NCI-H345 treated with DMSO at 0.1 percent for 48 hours (cell line): Measurements from ENCODE around the gene BNC2.
"Not testable (repeated sequence)": the region's sequence is repeated elsewhere in the genome, so short reads cannot be mapped to it uniquely, and the experiment has no call there.

Source experiments
- DNase-seq: peaks from one replicate; lab custom pipeline; 2025; ENCODE audit not compliant: unreplicated experiment; lab: John Stamatoyannopoulos, UW

The BNC2 gene

DNA sequence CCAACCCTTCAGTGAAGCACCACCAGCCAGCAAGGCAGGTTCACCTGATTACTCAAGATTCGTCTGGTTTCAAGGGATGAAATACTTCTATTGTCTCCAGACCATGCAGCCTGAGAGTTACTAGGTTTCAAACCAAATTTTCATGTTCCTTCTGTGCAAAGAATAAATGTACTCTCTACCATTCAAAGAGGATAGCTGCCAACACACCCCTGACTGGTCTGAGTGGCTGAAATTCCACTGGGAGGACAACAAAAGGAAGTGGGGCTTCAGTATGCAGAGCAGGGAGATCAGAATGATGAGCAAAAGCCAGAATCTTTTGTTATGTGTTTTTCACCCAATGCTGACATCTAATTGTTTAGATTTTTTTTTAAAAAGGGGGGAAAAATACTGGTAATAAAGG is 356.3 kb downstream of the BNC2 start:
- DNase-seq, result no peak

DNA sequence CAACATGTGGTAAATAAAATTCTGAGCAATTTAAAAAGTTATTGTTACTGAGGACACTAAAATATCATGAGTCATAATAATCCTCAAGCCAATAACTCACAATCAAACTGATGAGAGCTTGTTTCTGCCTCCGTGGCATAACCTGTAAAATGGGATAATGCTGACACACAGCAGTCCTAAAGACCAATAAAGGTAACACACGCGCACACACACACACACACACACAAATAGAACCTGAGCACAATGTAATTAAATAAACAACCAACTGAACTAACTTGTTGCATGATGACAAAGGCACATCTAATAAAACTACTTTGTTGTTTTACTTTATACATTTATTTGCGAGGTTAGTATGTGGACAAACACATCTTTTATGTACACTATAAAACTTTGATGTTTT is 358.2 kb downstream of the BNC2 start:
- no peak for DNase-seq

DNA sequence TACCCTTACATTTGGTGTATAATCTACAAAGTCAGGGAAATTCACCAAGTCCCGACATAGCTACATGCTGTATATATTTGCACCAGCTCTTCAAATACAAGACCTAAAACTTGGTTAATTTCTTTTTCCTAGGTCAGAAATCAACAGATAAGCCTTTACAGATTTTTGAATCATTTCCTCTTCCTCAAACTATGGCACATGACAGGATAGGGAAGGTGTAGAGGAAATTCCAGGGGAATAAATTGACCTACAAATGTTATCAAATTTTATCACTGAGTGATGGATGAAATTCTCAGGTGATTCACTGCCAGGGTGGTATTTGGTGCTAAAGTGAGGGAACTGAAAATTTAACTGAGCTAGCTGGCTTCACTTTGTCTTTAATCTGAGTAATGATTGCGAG is 360.0 kb downstream of the BNC2 start:
- DNase-seq, result no peak

DNA sequence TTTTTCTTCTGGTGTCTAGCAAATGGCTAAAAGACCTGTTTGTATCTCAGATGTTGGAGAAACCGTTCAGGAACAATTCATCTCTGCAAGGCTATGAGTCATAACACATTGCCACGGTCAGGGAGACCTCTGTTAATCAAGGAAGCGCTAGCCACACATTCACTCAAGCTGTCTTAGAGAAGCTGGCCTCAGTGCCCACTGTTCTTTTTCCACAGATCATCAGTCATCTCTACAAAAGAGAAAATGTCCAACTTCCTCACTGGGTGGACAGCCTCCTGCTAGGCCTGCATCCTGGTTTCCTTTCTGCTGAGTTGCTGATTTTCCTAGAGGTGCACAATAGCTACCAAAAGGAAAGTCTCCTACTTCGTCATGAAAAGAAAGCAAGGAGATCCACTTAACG is 360.5 kb downstream of the BNC2 start:
- DNase-seq, result no peak

DNA sequence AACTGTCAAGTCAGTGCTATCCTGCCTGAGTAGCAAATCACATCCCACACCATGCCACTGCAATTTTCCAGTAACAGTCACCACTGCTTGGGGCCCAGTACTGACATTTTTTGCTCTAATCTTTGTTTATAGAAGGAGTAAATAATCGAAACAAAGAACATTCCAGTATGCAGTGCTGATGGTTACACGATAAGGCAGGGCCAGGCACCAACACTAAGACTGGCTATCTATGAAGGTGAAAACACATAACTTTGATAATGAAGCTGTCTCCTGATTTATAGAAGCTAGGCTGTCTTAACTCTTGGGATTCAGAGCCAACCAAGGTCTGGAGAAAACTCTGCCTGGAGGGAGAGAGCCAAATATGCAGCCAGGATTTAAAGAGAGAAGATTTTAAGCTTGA is 365.3 kb downstream of the BNC2 start:
- DNase-seq, result no peak

DNA sequence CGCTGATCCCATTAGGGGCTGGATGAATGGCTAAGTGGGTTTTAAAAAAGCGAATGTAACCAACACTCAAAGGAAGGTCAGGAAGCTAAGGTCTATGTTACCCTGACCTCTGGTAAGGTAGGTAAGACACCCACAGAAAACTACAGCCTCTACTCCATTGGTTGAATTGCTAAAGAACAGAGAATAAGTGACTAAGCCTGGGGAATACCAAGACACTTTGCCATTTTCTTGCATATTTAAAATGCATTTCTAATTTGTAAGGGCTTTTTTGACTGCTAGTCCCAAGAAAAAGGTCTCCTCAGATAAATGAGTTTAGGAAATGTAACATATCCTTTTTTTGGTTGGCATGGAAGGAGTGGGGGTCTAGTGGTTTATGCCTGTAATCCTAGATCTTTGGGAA is 368.7 kb downstream of the BNC2 start:
- DNase-seq, result no peak

DNA sequence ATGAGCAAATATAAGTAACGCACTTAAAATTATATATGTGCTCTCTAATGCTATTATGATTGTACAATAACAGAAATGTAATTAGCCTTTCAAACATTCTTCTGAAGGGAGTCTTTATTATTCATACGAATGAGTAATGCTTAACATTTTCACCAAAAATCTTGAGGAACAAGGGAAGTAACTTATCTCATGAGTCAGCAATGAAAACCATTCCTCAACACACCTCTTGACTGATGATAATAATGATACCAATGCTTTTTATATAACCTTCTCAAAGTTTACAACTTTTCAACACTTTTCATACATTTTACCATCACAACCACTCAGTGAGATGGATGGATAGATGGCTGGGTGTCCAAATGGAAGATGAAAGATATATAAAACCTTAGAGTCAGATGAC is 369.3 kb downstream of the BNC2 start:
- no peak for DNase-seq

DNA sequence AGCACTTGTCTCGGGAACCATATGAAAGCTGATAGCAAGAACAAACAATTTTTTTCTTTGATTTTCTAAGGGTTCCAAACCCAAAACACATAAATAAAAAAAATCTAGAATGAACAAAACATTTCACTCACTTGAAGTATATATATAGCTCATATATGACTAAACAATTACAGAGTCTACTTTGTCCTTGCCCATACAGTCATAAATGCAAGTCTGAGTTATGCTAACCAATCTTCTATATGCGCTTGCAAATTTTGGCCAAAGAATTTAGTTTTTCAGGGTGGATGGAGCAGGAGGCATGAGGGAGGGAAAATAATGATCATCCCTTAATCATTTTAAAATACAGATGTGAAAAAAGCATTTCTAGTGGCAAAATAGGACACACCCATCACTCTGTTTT is 370.1 kb downstream of the BNC2 start:
- DNase-seq, result no peak

DNA sequence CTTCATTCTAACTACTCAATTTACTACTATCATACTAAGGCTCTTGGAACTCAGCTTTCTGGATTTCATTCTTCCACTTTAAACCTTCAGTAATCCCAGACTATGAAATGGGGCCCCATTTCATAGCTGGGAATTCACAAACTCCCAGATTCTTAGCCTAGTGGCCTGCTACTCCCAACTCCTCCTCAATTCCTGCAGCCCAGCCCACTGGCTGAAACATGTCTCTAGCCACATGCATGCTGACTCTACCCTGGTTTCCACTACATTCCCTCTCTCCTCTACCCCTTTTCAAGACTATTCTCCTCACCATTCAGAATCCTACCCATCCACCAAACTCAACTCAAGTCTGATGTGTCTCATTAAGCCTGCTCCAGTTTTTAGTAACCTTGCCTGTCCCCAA is 370.6 kb downstream of the BNC2 start:
- DNase-seq, result no peak

DNA sequence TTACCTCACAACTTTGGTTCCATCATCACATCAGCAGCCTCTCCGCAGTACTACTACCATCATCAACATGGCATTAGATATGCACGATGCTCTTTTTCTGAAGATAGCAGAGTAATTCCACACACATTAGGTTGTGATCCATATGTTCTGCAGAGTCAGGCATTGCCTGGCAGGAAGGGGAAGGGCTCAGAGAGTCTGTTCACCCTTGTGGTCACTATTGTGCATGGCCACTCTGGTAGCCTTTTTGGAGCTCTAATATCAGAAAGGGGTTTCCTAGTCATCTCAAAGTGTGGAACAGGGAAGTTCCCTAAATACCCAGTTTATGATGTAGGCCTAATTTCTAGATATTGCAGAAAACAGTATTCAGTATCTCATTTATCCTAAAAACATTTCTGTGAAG is 373.6 kb downstream of the BNC2 start:
- no peak for DNase-seq

DNA sequence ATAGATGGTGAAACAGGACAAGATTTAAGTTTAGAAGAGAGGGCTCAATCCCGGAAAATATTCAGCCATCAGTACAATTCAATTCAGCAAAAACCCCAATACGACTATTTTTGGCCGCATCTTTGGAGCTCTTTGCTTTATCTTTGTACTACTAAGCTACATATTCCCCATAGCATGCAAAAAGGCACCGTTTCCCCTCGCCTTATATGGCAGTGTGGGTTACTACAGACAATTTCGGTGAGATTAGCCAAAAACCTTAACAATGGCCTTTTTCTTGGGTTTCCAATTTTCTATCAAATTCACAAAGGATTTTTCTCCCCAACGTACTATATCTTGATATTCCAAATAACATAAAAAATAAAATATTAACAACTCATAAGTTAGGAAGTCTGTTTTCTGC is 382.6 kb downstream of the BNC2 start:
- DNase-seq, result no peak

DNA sequence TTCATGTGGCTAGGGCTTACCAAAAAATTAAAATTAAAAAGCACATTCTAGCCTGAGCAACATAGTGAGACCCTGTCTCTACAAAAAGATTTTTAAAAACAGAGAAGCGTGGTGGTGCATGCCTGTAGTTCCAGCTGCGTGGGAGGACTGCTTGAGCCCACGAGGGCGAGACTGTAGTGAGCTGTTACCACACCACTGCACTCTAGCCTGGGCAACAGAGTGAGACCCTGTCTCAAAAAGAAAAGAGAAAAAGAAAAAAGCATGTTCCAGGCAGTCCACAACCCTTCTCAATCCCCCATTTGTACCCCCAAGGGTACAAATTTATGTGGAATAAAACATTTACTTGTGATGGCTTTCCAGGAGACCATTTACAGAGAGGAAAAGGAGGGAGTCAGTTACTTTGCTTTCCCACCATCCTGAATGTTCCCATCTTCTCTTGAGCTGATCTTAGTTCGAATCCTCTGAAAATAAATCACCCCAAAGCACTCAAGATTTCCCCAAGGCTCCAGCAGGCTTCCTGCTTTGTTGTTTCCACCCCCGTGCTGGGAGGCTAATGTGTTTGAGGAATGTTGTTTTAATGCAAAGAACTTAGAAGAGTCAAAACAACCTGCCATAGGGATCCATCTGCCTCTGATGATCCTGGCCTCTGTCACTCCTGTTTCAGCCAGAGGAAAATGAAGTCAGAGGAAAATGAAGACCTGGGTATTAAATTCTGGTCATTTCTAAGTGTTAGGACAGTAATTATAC is 384.7 kb downstream of the BNC2 start:
- no peak for DNase-seq

DNA sequence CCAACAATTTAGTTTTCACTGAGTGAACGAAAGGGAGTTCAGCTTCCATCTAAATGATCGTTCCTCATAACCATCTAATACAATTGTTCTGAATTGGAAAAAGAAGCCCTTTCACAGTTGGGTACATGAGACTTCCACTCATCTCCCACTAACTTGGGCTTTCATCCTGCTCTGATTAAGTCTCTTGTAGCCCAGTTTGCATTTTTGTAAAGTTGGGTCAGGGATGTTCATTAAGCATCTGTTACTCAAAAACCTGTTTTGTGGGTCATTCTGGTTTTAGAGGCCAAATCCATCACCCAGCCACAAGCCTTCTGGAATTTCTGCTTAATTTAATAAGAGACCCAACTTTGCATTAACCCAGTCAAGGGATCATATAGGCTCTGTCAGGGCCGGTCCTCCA is 385.3 kb downstream of the BNC2 start:
- no peak for DNase-seq

DNA sequence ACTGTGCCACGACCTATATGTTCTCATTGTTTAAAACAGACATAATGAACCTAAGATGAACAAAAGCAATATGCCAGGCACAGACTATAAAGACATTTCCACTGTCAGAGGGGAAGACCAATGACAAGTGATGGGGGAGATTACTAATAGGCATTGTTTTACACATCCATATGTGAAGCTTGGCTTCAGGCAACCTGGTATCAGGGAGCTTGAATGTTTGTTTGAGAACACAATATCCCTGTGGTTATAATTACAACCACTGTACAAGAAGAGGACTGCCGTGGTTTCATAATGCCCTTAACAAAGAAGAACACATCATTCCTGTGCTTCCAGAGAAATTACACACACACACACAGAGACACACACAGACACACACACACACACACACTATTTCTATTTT is 385.7 kb downstream of the BNC2 start:
- no peak for DNase-seq

DNA sequence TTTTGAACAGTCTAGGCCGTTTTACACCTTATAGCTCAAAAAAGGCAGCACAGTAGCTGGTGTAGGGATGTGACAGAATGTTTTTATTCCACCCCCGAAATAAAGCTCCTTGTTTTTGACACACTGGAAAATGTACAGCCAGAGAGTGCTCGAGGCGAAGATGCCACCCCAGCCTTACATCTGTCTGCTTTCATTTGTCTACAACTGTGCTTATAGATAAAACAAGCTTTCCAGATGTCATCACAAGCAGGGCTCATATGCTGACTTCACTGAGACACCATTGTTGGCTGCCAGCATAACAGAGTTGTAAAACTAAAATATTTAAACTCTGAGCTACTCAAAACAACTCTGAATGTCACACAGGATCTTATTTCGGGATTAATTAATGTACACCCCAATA is 386.3 kb downstream of the BNC2 start:
- DNase-seq, result no peak

DNA sequence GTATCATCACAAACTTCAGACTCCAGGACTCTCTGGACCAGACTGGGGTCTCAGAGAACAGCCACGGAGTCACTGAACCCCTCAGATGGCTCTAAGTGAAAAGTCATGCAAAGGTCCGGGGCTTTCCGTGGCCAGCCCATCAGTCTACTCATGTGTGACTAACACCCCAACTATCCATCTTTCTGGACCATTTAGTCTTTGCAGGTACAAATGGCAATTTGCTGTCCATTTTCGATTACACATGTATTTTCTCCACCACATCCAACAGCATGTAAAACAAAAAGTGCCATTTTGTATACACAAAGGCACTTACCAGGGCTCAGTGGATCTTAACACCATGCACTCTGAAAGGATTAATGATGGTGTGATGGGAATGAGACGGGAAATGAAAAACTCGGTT is 387.7 kb downstream of the BNC2 start:
- no peak for DNase-seq

DNA sequence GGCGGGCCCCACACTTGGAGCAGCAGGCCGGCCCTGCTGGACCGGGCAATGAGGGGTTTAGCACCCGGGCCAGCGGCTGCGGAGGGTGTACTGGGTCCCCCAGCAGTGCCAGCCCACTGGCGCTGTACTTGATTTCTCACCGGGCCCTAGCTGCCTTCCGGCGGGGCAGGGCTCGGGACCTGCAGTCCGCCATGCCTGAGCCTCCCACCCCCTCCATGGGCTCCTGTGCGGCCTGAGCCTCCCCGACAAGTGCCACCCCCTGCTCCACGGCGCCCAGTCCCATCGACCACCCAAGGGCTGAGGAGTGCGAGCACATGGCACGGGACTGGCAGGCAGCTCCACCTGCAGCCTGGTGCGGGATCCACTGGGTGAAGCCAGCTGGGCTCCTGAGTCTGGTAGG is 389.9 kb downstream of the BNC2 start:
- DNase-seq, result not testable (repeated sequence)

DNA sequence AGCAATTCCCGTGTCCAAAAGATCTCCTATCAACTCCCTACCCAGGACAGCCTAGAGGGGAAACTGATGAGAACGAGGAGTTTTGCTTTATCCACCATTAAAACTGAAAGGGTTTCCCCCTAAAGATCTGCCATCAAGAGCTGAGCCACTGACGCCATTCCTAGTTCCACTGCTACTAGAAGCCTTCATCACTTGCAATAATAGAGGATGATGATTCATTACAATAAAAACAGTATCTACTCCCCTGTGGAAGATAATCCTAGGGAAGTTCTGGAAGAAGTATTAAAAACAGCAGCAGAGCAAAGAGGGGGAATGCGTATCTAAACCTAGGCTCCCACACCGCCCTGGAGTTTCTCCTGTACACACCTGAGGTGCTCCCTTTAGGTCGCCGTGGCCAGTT is 394.5 kb downstream of the BNC2 start:
- DNase-seq, result no peak

DNA sequence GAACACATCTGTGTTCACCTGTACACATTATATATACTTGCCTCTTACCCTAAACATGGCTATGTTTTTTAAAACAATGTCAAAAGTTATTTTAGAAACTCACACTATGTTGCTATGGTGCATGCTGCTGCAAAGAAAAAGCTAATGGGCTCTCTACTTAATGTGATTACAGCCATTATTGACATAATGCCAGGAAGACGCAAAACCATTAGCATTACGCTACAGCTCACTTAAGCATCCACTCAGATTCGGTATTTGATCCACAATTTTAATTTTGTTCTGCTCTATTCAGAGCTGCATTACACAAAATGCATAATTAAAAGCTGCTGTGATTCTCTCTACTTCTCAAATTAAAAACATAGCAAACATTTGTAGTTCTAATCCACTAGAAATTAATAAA is 395.2 kb downstream of the BNC2 start:
- no peak for DNase-seq

DNA sequence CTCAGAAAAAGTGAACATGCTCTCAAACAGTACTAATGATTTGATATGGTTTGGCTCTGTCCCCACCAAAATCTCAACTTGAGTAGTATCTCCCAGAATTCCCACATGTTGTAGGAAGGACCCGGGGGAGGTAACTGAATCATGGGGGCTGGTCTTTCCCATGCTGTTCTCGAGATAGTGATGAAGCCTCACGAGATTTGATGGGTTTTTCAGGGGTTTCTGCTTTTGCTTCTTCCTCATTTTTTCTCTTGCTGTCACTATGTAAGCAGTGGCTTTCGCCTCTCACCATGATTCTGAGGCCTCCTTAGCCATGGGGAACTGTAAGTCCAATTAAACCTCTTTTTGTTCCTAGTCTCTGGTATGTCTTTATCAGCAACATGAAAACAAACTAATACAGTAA is 401.3 kb downstream of the BNC2 start:
- no peak for DNase-seq

DNA sequence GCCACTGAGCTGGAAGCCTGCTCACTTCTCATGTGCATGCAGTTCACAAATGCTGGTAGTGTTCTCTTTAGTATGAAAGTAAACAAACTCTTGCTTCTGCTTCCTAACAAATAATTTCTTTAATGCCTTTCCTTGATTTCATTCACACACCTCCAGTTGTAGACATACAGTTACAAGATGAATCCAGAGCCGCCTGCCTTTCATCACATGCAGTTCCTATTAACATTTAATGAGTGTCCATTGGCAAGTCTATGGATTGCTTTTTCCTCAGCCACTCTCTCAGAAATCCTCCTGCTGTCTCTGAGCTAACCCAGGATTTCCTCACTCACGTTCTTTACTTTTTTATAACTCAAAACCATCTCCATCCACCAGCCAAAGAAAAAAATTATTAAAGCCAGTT is 408.6 kb downstream of the BNC2 start:
- DNase-seq, result no peak

DNA sequence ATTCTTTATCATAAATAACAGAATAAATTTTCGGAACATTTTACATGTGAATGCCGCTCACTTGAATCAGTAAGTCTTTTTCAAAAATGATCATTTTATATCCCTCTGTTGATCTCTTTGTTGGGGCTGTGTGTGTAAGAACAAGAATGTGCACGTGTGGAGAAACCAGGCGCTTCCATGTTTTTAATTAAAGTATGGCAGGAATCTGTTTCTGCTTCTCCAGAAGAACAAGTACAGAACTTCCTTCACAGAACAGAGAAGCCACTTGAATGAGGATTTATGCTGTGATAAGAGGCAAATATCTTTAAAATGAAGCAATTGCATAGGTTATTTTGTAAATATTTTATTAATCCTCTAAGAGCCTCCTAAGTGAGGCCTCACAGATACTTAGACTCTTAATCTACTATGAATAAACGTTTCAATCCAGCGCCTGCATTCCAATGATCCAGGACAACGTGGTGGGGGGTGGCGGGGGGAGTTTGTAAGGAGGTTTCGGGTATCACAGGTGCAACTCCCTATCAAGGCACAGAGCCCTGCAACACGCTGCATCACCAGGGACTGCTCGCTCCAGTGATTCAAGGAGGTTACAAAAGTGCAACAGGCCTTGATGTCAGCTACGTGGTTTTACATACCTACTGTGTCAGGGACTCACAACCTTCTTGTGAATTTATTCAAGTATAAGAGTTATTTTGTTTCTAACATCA is 409.2 kb downstream of the BNC2 start:
- no peak for DNase-seq

DNA sequence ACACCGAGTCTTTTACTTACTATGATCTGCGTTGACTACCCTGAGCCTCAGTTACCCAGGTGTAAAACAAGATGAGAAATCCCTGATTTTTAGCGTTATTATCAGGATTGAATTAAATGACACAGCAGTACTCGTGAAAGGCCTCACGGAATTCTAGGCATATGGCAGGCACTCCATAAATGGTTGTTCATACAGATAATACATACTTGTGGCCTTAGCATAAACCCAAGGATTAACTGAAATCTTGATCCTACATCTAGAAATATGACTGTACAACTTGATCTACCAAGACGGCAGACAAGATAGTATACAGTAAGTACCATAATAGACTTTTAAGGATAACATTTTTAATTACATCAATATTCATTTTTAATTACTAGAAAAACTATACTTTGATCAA is 409.8 kb downstream of the BNC2 start:
- no peak for DNase-seq
